HG03565 (cell line): ENCODE data around the gene NBPF9.
"Not testable (repeated sequence)": the region's sequence is repeated elsewhere in the genome, so short reads cannot be mapped to it uniquely, and the experiment has no call there.

Experiments used
- ATAC-seq: cut with Tn5 transposase; IDR thresholded peaks from one replicate; pipeline ENCODE4 v1.9.1; 2021; ENCODE audit warnings: mild to moderate bottlenecking, moderate library complexity; ENCODE audit not compliant: unreplicated experiment

The NBPF9 gene

DNA sequence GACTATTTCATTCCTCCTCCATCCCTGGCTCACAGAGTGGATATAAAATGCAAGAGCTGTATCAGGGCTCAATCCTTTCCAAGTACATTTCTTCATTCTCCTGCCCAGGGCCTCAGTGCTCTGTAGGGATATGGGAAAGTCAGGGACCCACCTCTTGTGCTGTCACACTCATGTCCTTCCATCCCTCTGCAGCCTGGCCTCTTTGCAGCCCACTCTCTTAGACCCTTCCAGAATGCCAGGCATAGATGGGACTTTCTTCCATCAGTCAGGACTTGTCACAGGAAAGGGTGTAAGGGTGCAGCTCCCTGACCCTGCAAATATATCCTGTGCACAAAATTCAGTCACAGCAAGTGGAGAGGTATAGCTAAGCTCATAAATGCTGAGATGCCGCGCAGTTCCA, 86.7 kb downstream of the NBPF9 start:
- not testable (repeated sequence) for ATAC-seq

DNA sequence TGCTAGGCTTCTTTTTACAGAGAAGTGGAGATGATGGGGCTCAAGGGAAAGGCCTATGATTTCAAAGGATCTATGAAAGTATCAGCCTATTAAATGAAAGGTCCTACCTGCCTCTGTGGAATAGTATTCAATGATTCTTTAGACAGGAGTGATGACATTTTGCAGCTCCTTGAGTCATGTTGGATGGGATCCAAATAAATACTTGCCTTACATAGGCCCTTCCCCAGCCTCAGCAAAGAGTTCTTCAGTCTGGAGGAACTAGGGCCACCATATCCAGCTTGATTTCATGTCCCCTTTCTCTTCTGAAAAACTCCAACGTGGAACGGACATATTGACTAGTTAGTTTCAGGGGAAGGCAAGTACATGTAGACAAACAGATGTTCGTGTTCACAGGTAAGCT, 87.8 kb downstream of the NBPF9 start:
- not testable (repeated sequence) for ATAC-seq

DNA sequence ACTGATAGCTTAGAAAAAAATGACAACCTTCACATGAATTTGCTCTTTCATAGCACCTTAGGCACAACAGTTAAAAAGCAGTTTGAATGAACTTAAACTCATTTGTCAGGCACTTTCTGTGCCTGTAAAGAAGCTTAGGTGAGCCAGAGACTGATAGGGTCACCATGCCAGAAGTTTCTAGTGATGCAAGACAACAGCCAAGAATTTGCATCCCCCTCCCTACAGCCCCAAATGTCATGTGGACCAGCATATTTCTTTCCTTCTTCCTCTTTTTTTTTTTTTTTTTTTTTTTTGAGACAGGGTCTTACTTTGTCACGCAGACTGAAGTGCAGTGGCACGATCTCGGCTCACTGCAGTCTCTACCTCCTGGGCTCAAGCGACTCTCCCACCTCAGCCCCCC, 89.8 kb downstream of the NBPF9 start:
- ATAC-seq, result not testable (repeated sequence)

DNA sequence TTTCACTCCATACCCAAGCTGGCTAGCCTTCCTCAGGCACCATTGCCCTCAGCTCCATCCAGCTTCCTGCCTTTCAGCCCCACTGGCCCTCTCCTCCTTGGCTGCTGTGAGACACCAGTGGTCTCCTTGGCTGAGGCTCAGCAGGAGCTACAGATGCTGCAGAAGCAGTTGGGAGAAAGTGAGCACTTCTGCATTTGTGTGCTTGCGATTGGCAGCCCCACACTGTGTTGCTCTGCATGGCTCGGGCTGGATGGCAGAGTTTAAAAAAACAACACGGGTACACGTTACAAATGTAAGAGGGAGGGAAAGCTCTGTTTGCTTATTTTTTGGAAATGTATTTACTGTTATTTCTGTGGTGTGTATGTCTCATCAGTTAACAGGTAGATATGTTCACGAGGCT, 90.8 kb downstream of the NBPF9 start:
- ATAC-seq, result not testable (repeated sequence)

- not testable (repeated sequence) for ATAC-seq
Observed at GRCh38 chr1:149009761-149010160, 93.6 kb downstream of the NBPF9 start.

GRCh38 chr1:149008769-149009168, 94.6 kb downstream of the NBPF9 start:
- not testable (repeated sequence) for ATAC-seq

GRCh38 chr1:149008326-149008725, 95.0 kb downstream of the NBPF9 start:
- not testable (repeated sequence) for ATAC-seq
